H1 (cell line): ENCODE measurements around the gene CCL3. TPM values are rescaled to one million over a fixed set of nuclear protein-coding genes. Genes with fewer than 3 reads are reported as not detected.

Experiments used
- CTCF ChIA-PET: fragments of 300-600 bp; sonication (Branson Sonifier 250); formaldehyde crosslinking; loops from one replicate; lab custom pipeline; 2021; ENCODE audit not compliant: partially characterized antibody; lab: Charles Lee
- POLR2A ChIA-PET: fragments of 300-600 bp; sonication (Branson Sonifier 250); formaldehyde crosslinking; loops from one replicate; lab custom pipeline; 2021; ENCODE audit warnings: inconsistent platforms; ENCODE audit not compliant: partially characterized antibody; lab: Charles Lee
- DNase-seq, 2 experiments: peaks; one replicate each; pipeline versions ENCODE4 v3.0.0 to v3.0.0-alpha.2; 2010 to 2022; ENCODE audit warnings: low spot score in 2 of 2, low read depth in 1 of 2, mixed read lengths in 1 of 2
- FAIRE-seq: peaks from 2 replicates; lab custom pipeline; 2011; peaks lifted over from hg19 to GRCh38; lab: Jason Lieb, UNC
- H2AFZ ChIP-seq: 2 replicates; pipeline ENCODE4 v1.8.1; 2012; ENCODE audit warnings: low read length, inconsistent platforms
- H2AK5ac ChIP-seq: 2 replicates; pipeline ENCODE4 v1.6.1; 2013; ENCODE audit warnings: low read depth, low read length
- H2BK120ac ChIP-seq: replicated peaks from 2 replicates; pipeline ENCODE3; 2013; ENCODE audit warnings: low read depth, low read length, inconsistent platforms
- H2BK12ac ChIP-seq: 2 replicates; pipeline ENCODE4 v1.6.1; 2013; ENCODE audit warnings: low read depth, low read length
- H2BK15ac ChIP-seq: 2 replicates; pipeline ENCODE4 v1.6.1; 2013; ENCODE audit warnings: low read length
- H2BK20ac ChIP-seq: 2 replicates; pipeline ENCODE4 v1.6.1; 2013; ENCODE audit warnings: low read length
- H2BK5ac ChIP-seq: 2 replicates; pipeline ENCODE4 v1.6.1; 2013; ENCODE audit warnings: low read depth, low read length
- H3K14ac ChIP-seq: 2 replicates; pipeline ENCODE4 v1.6.1; 2013; ENCODE audit warnings: inconsistent platforms; ENCODE audit not compliant: insufficient read length
- H3K18ac ChIP-seq: 2 replicates; pipeline ENCODE4 v1.6.1; 2013; ENCODE audit warnings: low read length; ENCODE audit errors: extremely low read depth
- H3K23ac ChIP-seq: 2 replicates; pipeline ENCODE4 v1.6.1; 2013; ENCODE audit warnings: inconsistent platforms; ENCODE audit not compliant: insufficient read length
- H3K23me2 ChIP-seq: 2 replicates; pipeline ENCODE4 v1.6.1; 2013; ENCODE audit warnings: low read depth, low read length
- H3K27ac ChIP-seq: 2 replicates; pipeline ENCODE4 v1.6.1; 2011; ENCODE audit warnings: low read depth, low read length, inconsistent platforms
- H3K27me3 ChIP-seq, 4 experiments: replicated peaks in 1 of 4; 1 replicate in 1 of 4; 2 replicates in 3 of 4; pipeline versions ENCODE4 v1.6.1 to v1.8.1; 2011 to 2013; ENCODE audit warnings: low read length in 3 of 4, mild to moderate bottlenecking in 3 of 4, inconsistent platforms in 2 of 4, mixed read lengths in 2 of 4, moderate library complexity in 1 of 4; ENCODE audit not compliant: control insufficient read depth in 3 of 4, insufficient read depth in 3 of 4; ENCODE audit errors: extremely low read depth in 1 of 4
- H3K36me3 ChIP-seq, 4 experiments: 2 replicates each; pipeline versions ENCODE4 v1.6.1 to v1.8.1; 2011 to 2013; ENCODE audit warnings: mild to moderate bottlenecking in 4 of 4, low read length in 3 of 4, moderate library complexity in 2 of 4, control low read depth in 1 of 4, inconsistent platforms in 1 of 4; ENCODE audit not compliant: insufficient read depth in 4 of 4, control insufficient read depth in 2 of 4
- H3K4ac ChIP-seq: replicated peaks from 2 replicates; pipeline ENCODE3; 2013; ENCODE audit warnings: low read length, low read depth, mixed read lengths, inconsistent platforms; ENCODE audit not compliant: insufficient read length
- H3K4me1 ChIP-seq, 4 experiments: replicated peaks in 1 of 4; 1 replicate in 1 of 4; 2 replicates in 3 of 4; pipeline versions ENCODE4 v1.6.1 to v1.8.1; 2011 to 2013; ENCODE audit warnings: low read length in 3 of 4, inconsistent platforms in 2 of 4, mixed read lengths in 1 of 4; ENCODE audit not compliant: insufficient read depth in 4 of 4, control insufficient read depth in 3 of 4
- H3K4me2 ChIP-seq, 2 experiments: 2 replicates each; pipeline versions ENCODE4 v1.6.1 to v1.8.1; 2011 to 2013; ENCODE audit warnings: low read depth in 2 of 2, low read length in 2 of 2, control low read depth in 1 of 2, inconsistent platforms in 1 of 2, mild to moderate bottlenecking in 1 of 2; ENCODE audit not compliant: insufficient read depth in 1 of 2
- H3K4me3 ChIP-seq, 4 experiments: fragments of 200-600, 300-600 bp in 1 of 4; sonication (generic), shearing (Covaris generic), sonication (Bioruptor Twin) in 1 of 4; 2 replicates each; pipeline versions ENCODE4 v1.5.1 to v1.8.1; 2011 to 2016; ENCODE audit warnings: low read length in 4 of 4, low read depth in 3 of 4, control low read depth in 2 of 4, inconsistent platforms in 2 of 4, mild to moderate bottlenecking in 2 of 4, mixed read lengths in 1 of 4, moderate library complexity in 1 of 4; ENCODE audit not compliant: insufficient read depth in 2 of 4; ENCODE audit errors: extremely low read depth in 1 of 4
- H3K56ac ChIP-seq: replicated peaks from 2 replicates; pipeline ENCODE3; 2013; ENCODE audit warnings: low read depth, mild to moderate bottlenecking, mixed read lengths, low read length, inconsistent platforms; ENCODE audit not compliant: insufficient read length
- H3K79me1 ChIP-seq: 2 replicates; pipeline ENCODE4 v1.6.1; 2013; ENCODE audit warnings: low read depth, low read length, control low read depth
- H3K79me2 ChIP-seq, 2 experiments: 2 replicates each; pipeline versions ENCODE4 v1.6.1 to v1.8.1; 2012 to 2013; ENCODE audit warnings: low read length in 2 of 2, mild to moderate bottlenecking in 2 of 2, inconsistent platforms in 1 of 2; ENCODE audit not compliant: insufficient read depth in 2 of 2, control insufficient read depth in 1 of 2
- H3K9ac ChIP-seq, 4 experiments: replicated peaks in 1 of 4; 1 replicate in 1 of 4; 2 replicates in 3 of 4; pipeline versions ENCODE4 v1.6.1 to v1.8.1; 2011 to 2013; ENCODE audit warnings: low read depth in 3 of 4, low read length in 3 of 4, control low read depth in 2 of 4, mild to moderate bottlenecking in 2 of 4, moderate library complexity in 2 of 4, inconsistent platforms in 1 of 4; ENCODE audit errors: extremely low read depth in 1 of 4
- H3K9me3 ChIP-seq, 2 experiments: 2 replicates each; pipeline versions ENCODE4 v1.6.1 to v1.8.1; 2012 to 2013; ENCODE audit warnings: mild to moderate bottlenecking in 2 of 2, moderate library complexity in 2 of 2, control low read depth in 1 of 2, inconsistent platforms in 1 of 2, low read depth in 1 of 2, low read length in 1 of 2, mixed read lengths in 1 of 2; ENCODE audit not compliant: insufficient read depth in 2 of 2
- H4K20me1 ChIP-seq, 2 experiments: replicated peaks in 1 of 2; 2 replicates each; pipeline versions ENCODE3 to v1.8.1; 2011 to 2013; ENCODE audit warnings: inconsistent platforms in 2 of 2, low read length in 2 of 2, mild to moderate bottlenecking in 1 of 2; ENCODE audit not compliant: insufficient read depth in 2 of 2, control insufficient read depth in 1 of 2
- H4K5ac ChIP-seq: 2 replicates; pipeline ENCODE4 v1.6.1; 2013; ENCODE audit warnings: low read length, low read depth, mixed read lengths, inconsistent platforms; ENCODE audit not compliant: insufficient read length
- H4K8ac ChIP-seq: 2 replicates; pipeline ENCODE4 v1.8.0; 2013; ENCODE audit warnings: mild to moderate bottlenecking, moderate library complexity, low read length, inconsistent platforms; ENCODE audit not compliant: insufficient read depth; ENCODE audit errors: extremely low read depth
- H4K91ac ChIP-seq: replicated peaks from 2 replicates; pipeline ENCODE3; 2013; ENCODE audit warnings: low read length, mixed read lengths, inconsistent platforms; ENCODE audit not compliant: insufficient read length
- BACH1 ChIP-seq: IDR thresholded peaks from 2 replicates; pipeline ENCODE4 v1.6.1; 2012; ENCODE audit warnings: low read length, improper control_type of control experiment
- BCL11A ChIP-seq, 2 experiments: IDR thresholded peaks; one replicate each; pipeline ENCODE4 v1.6.1; 2011; ENCODE audit warnings: low read depth in 2 of 2, low read length in 2 of 2, mild to moderate bottlenecking in 2 of 2
- CBX5 ChIP-seq: fragments of 300-800, 300-1000 bp; sonication (generic); IDR thresholded peaks from 2 replicates; pipeline ENCODE4 v1.7.1; 2016; ENCODE audit warnings: antibody characterized with exemption, low read length, low read depth
- EP300 ChIP-seq, 2 experiments: IDR thresholded peaks; 1 replicate in 1 of 2; 2 replicates in 1 of 2; pipeline ENCODE4 v1.6.1; 2011 to 2012; ENCODE audit warnings: low read depth in 2 of 2, low read length in 2 of 2, mild to moderate bottlenecking in 2 of 2, borderline replicate concordance in 1 of 2, inconsistent platforms in 1 of 2, moderate library complexity in 1 of 2
- FOSL1 ChIP-seq: IDR thresholded peaks from 2 replicates; pipeline ENCODE4 v1.6.1; 2011; ENCODE audit warnings: mild to moderate bottlenecking, low read depth, low read length, moderate library complexity; ENCODE audit not compliant: insufficient read depth
- JUND ChIP-seq: IDR thresholded peaks from 2 replicates; pipeline ENCODE4 v1.6.1; 2011; ENCODE audit warnings: mild to moderate bottlenecking, improper control_type of control experiment, low read length
- KDM4A ChIP-seq: IDR thresholded peaks from one replicate; pipeline ENCODE4 v1.7.1; 2012; ENCODE audit warnings: low read depth, mild to moderate bottlenecking, moderate library complexity, low read length, inconsistent platforms; ENCODE audit not compliant: severe bottlenecking
- KDM5A ChIP-seq: fragments of 200-600 bp; IDR thresholded peaks from 2 replicates; pipeline ENCODE4 v1.7.1; 2012; ENCODE audit warnings: mild to moderate bottlenecking, low read length, inconsistent platforms, mixed read lengths
- PHF8 ChIP-seq: fragments of 200-600 bp; sonication (generic); conservative IDR thresholded peaks from 2 replicates; pipeline ENCODE4 v1.7.1; 2012; ENCODE audit warnings: low read depth, mild to moderate bottlenecking, inconsistent platforms, low read length, moderate library complexity
- SAP30 ChIP-seq: fragments of 300-600 bp; sonication (generic); IDR thresholded peaks from 2 replicates; pipeline ENCODE4 v1.7.1; 2012; ENCODE audit warnings: low read length, moderate library complexity, mild to moderate bottlenecking, inconsistent platforms; ENCODE audit not compliant: insufficient read depth, insufficient replicate concordance
- SP4 ChIP-seq: IDR thresholded peaks from 2 replicates; pipeline ENCODE4 v1.6.1; 2012; ENCODE audit warnings: low read length, inconsistent platforms
- SUZ12 ChIP-seq: fragments of 200-600 bp; sonication (generic); IDR thresholded peaks from 2 replicates; pipeline ENCODE4 v1.6.1; 2012; ENCODE audit warnings: mild to moderate bottlenecking, inconsistent platforms, low read length, moderate library complexity, mixed read lengths
- YY1 ChIP-seq: IDR thresholded peaks from 2 replicates; pipeline ENCODE4 v1.6.1; 2011; ENCODE audit warnings: low read depth, mild to moderate bottlenecking, low read length
- WGBS, 2 experiments: shearing (Covaris generic) in 1 of 2; methylation state at CpG; one replicate each; pipeline versions ENCODE4 v1.1.6 to v1.1.7; 2013 to 2015; ENCODE audit warnings: low lambda C conversion rate in 2 of 2, mixed read lengths in 2 of 2, inconsistent platforms in 1 of 2, low coverage in 1 of 2, missing lambda C conversion rate in 1 of 2; ENCODE audit not compliant: insufficient replicate concordance in 2 of 2, insufficient coverage in 1 of 2, insufficient read length in 1 of 2; ENCODE audit errors: extremely low coverage in 1 of 2, missing lambda C conversion rate in 1 of 2; 5-methylcytosine and 5-hydroxymethylcytosine counted together
- polyA plus RNA-seq, 7 experiments: library from polyadenylated mRNA; depleted of rRNA in 3 of 7; stranded (reverse) in 5 of 7; unstranded in 2 of 7; fragments of >200 nt in 5 of 7; fragments of 200-250 nt in 2 of 7; gene quantifications; 1 replicate in 5 of 7; 2 replicates in 1 of 7; 4 replicates in 1 of 7; pipeline versions ENCODE4 v1.2.1 to v1.2.3, GENCODE V29; 2011 to 2013; ENCODE audit warnings: missing spikeins in 2 of 7, mixed read lengths in 2 of 7
- total RNA-seq: library from RNA; stranded (reverse); fragmentation: NEBNext Ultra II Directional; extraction: Animal tissue kit (Norgen Biotek cat#: 25700); gene quantifications from 2 replicates; pipeline ENCODE4 v1.2.1, GENCODE V29; 2021

Gene CCL3
- total and polyA plus RNA-seq, 2 of the 8 experiments (the other 6 are each of a cell fraction or from before 2014, with no cell fraction given): not detected

DNA sequence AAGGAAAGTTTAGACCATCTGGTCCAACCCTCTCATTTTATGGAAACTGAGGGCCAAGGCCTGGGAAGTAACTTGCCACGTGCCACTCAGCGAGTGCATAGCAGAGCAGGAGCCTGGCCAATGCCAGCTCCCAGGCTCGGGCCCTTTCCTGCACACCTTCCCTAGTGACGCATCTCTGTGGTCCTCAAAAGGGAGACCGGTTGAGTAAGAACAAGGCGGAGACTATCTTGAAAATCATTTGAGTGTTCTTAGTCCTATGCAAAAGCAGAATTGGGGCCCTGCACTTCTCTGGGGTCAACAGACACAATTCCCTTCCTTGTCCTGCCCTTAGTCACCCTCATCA lies 16.5 kb upstream of the CCL3 start:
- Histone ChIP-seq H3K4me2 (no peak overlapping the region), H3K27me3 (no peaks in the 10 kb centered on the region), H3K56ac (no peak overlapping the region), H3K79me2 (no peaks in the 10 kb centered on the region), H3K14ac (no peak overlapping the region), H3K4me3 (no peak overlapping the region), H2AFZ (no peak overlapping the region), H3K27ac (no peak overlapping the region), H3K4ac (no peak overlapping the region), H3K23ac (no peak overlapping the region), H2BK12ac (no peak overlapping the region), H4K8ac (no peak overlapping the region), H4K5ac (no peak overlapping the region), H2BK15ac (no peak overlapping the region), H4K20me1 (no peaks in the 10 kb centered on the region), H3K9me3 (no peaks in the 10 kb centered on the region), H3K79me1 (no peaks in the 10 kb centered on the region), H3K18ac (no peak overlapping the region), H3K23me2 (no peaks in the 10 kb centered on the region), H2BK5ac (no peak overlapping the region), H3K4me1 (no peaks in the 10 kb centered on the region), H2BK120ac (no peak overlapping the region), H3K9ac (no peak overlapping the region), H3K36me3 (no peaks in the 10 kb centered on the region), H2BK20ac (no peak overlapping the region), H4K91ac (no peak overlapping the region), H2AK5ac (no peak overlapping the region)
- DNase-seq: no peak
- WGBS, 2 experiments: 85% methylated on average over 6 of the region's 6 CpGs; no CpG with 5 or more reads in 1 of the 2 experiments
- ChIA-PET CTCF (no interaction called here), POLR2A (no interaction called here)
- FAIRE-seq: no peak
- TF ChIP-seq YY1 (no peak), KDM4A (no peak), SAP30 (no peak), KDM5A (no peak), EP300 (IDR thresholded peaks at IDR 0.05; ENCODE audit: borderline replicate concordance in 1 of 2, low read depth in 2 of 2, low read length in 2 of 2) (no peak), SP4 (no peak), PHF8 (no peak), BCL11A (IDR thresholded peaks at IDR 0.05; ENCODE audit: low read depth in 2 of 2, low read length in 2 of 2) (no peak), JUND (no peak), FOSL1 (no peak), SUZ12 (no peak), CBX5 (no peak), BACH1 (no peak)
